Choroid plexus epithelial cell (primary cell): ENCODE measurements around the gene RASSF10.

Source experiments
- DNase-seq: peaks from one replicate; pipeline ENCODE4 v3.0.0-alpha.2; 2010; ENCODE audit warnings: low read depth
- H3K4me3 ChIP-seq: 2 replicates; pipeline ENCODE4 v1.5.1; 2011; ENCODE audit warnings: low read depth, mild to moderate bottlenecking, control low read depth, low read length, moderate library complexity
- TF ChIP-seq, protein P1 (sequence below): conservative IDR thresholded peaks from 2 replicates; pipeline ENCODE4 v1.5.1; 2011; ENCODE audit warnings: low read depth, mild to moderate bottlenecking, control low read depth, inconsistent platforms, low read length, moderate library complexity

The RASSF10 gene

DNA sequence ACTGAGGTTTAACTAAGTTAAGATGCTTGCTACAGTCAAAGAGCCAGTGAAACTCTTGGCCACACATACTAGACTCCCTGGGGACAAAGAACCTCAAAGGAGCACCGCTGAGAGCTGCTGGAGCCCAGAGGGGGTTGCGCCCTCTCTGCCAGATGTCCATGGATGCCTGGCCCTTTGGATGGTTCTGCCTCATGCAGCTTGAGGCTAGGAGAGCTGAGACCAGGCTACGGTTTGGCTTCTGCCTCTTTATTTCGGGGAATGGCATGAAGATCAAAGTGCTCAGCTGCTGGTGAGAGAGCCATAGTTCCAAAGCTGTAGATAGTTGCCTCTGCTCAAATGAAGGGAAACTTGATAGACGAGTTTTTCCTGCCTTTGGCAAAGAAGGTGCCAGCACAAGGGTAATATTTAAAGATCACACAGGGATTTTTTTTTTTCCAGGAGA lies 43.0 kb downstream of the RASSF10 start:
- TF ChIP-seq, protein P1, sequence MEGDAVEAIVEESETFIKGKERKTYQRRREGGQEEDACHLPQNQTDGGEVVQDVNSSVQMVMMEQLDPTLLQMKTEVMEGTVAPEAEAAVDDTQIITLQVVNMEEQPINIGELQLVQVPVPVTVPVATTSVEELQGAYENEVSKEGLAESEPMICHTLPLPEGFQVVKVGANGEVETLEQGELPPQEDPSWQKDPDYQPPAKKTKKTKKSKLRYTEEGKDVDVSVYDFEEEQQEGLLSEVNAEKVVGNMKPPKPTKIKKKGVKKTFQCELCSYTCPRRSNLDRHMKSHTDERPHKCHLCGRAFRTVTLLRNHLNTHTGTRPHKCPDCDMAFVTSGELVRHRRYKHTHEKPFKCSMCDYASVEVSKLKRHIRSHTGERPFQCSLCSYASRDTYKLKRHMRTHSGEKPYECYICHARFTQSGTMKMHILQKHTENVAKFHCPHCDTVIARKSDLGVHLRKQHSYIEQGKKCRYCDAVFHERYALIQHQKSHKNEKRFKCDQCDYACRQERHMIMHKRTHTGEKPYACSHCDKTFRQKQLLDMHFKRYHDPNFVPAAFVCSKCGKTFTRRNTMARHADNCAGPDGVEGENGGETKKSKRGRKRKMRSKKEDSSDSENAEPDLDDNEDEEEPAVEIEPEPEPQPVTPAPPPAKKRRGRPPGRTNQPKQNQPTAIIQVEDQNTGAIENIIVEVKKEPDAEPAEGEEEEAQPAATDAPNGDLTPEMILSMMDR: no peak
- DNase-seq: no peak
- H3K4me3 ChIP-seq: no peak overlapping the region

DNA sequence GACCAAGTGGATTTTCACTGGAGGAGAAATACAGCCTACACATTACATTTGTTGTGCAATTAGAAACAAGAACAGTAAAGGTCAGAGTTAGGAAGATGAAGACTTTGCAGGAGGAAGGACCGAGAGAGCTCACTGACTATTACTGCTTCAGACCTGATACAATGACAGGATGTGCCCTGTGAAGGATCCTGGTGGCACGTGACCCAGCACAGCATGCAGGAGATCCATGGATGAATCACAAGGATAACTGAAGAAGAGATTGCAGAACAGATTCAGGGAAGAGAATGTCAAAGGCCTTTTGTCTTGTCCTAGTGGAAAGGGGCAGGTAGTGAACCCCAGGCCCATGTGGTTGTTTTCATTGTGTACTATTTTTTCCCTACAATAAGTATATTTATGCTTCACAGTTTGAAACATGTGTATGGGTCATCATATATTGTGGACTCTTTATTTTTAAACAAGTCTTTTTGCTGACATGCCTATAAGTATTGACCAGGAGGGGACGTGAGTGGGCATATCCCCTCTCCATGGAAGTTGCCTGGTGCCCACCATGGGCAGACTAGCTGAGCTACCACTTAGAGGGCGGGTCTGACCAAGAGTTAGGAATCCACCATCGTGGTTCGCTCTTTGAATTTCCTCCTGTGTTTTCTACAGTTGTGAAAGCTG lies 44.3 kb downstream of the RASSF10 start:
- no peak for DNase-seq
- TF ChIP-seq, protein P1: no peak
- H3K4me3 ChIP-seq: no peak overlapping the region

DNA sequence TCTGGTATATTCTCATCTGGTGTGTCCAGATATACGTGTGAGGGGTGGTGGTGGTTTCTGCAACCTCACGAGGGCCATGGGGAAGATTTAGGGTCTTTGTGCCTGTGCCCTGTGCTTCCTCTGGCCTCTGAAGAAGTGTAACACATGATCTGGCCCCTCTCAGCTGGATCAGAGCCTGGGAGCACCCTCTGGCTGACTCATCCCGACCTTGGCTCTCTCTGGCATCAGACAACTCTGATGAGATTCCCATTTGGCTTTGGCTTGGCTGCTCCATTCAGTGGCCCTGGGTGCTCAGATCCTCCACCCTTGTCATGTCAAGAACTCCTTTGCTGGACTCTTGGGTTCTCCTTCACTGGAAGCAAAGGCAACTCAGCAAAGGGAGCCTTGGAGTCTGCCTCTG lies 45.2 kb downstream of the RASSF10 start:
- no peak for DNase-seq
- TF ChIP-seq, protein P1: no peak

DNA sequence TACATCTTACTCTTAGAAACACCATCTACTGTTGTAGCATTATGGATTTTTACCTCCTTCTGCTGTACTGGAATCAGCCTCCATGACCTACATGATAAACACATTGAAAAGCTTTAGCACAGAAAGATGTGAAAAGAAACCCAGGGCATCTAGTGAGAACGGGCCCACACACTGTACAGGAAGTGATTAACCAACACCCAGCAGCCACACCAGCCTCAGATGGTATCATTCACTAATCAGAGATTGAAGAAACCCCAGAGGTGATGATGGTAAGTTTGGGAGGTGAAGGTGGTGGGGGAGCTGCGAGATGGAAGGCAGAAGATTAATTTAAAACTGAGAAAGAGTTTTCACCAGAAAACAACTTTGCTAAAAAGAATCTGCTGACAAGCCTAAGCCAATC lies 46.1 kb downstream of the RASSF10 start:
- no peak for DNase-seq
- no peak overlapping the region for H3K4me3 ChIP-seq

More for the DNA sequence above, 45.2 kb downstream of the RASSF10 start:
- no peak overlapping the region for H3K4me3 ChIP-seq

DNA sequence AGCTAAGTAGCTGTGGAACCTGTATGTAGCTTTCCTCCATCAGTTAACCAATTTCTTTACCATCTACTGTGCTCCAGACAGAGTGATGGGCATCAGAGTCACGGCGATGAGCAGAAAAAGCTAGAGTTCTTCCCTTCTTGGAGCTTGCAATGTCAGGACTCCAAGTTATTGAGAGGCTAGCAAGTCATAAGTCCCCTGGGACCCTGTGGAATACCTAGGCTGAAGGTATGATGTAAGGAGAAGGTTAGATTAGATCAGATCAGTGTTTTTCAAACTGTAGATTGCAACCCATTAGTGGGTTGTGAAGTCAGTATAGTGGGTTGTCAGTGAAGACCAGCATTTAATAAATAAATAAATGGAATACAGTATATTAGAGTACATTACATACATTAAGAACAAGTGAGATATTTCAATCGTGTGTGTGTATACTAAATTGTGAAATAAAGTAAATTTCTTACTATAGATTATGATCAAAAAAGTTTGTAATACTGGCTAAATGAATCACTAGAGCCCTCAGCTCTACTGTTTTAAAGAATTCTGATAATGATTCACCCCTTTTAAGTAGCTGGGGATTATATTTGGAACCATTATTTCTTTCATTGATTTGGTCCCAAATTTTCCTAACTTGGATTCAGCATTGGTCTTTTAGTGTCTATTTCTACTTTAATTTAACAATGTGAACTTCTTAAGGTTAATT lies 52.3 kb downstream of the RASSF10 start:
- H3K4me3 ChIP-seq: no peak overlapping the region
- TF ChIP-seq, protein P1: no peak
- peak; percentile 40 for DNase-seq

More for the DNA sequence above, 46.1 kb downstream of the RASSF10 start:
- TF ChIP-seq, protein P1: no peak
